ENCODE measurements around the gene MRM2. TPM values are rescaled to one million over a fixed set of nuclear protein-coding genes. Genes with fewer than 3 reads are reported as not detected.

Gene MRM2
- total RNA-seq, 1 donor from 2014 or later, result 22.6 TPM

DNA sequence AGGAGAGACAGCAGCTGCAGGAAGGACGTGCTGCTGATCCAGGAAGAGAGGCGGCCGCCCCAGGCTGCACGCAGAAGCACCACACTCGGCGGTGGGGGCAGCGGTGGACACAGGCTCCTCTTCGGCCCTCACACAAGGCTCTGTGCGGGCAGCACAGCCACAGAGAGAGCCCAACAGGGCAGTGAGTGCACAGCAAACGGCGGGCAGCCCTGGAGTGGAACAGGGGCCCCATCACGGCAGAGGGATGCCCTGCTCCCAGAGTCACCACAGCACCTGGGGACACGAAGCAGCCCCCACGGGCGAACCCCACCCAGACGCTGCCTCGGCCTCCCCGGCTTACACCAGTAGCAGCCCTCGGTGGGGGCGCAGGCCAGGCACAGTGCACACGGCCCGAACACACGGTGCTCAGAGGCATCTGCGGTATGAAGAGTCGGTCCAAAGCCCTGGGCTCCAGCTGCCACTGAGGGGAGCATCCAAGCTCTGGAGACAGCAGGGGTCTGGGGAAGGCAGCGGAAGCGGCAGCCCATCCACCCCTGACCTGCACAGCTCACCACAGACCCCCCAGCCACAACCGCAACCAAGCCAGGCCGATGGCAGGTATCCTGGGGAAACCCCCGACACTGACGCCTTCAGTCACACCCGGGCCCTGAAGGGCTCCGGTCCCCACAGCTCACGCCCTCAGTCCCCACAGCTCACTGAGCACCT, 16.8 kb upstream of the MRM2 start:
- Histone ChIP-seq H3K9me3 (ENCODE audit: insufficient read depth, low read depth, low read length) (no peaks in the 10 kb centered on the region), H3K9ac (ENCODE audit: low read length) (no peak overlapping the region), H3K4me3 (ENCODE audit: insufficient read depth, low read depth, low read length) (no peak overlapping the region), H3K79me2 (ENCODE audit: insufficient read depth, low read length) (no peaks in the 10 kb centered on the region), H2AFZ (ENCODE audit: low read depth, low read length) (no peak overlapping the region), H3K36me3 (ENCODE audit: insufficient read depth, low read length) (peaks cover 2% of the 10 kb centered on the region), H3K4me2 (ENCODE audit: low read length) (no peak overlapping the region), H3K27me3 (ENCODE audit: insufficient read depth, low read length) (no peaks in the 10 kb centered on the region), H3K27ac (ENCODE audit: low read depth, low read length) (no peak overlapping the region), H3K4me1 (ENCODE audit: insufficient read depth, low read length) (peaks cover 14% of the 10 kb centered on the region), H4K20me1 (ENCODE audit: insufficient read depth, low read length) (peaks cover 34% of the 10 kb centered on the region)
- Mint-ChIP-seq H3K9me3 (ENCODE audit: unreplicated experiment) (no peaks in the 10 kb centered on the region), H3K27me3 (ENCODE audit: low read depth, unreplicated experiment) (peaks cover 7% of the 10 kb centered on the region), H3K36me3 (ENCODE audit: low read depth, unreplicated experiment) (peaks cover 16% of the 10 kb centered on the region), H3K4me1 (ENCODE audit: low read depth, unreplicated experiment) (peaks cover 3% of the 10 kb centered on the region), H3K27ac (ENCODE audit: unreplicated experiment) (no peak overlapping the region), H3K4me3 (ENCODE audit: unreplicated experiment) (no peak overlapping the region)
- FAIRE-seq (no peak), DNase-seq (ENCODE audit: low read depth) (no peak)
- TF ChIP-seq CTCF (IDR thresholded peaks at IDR 0.05; ENCODE audit: insufficient read depth, low read depth, low read length), result no peak
- no peak for TF ChIP-seq EZH2 (IDR thresholded peaks at IDR 0.05; ENCODE audit: insufficient read depth, low read length)

DNA sequence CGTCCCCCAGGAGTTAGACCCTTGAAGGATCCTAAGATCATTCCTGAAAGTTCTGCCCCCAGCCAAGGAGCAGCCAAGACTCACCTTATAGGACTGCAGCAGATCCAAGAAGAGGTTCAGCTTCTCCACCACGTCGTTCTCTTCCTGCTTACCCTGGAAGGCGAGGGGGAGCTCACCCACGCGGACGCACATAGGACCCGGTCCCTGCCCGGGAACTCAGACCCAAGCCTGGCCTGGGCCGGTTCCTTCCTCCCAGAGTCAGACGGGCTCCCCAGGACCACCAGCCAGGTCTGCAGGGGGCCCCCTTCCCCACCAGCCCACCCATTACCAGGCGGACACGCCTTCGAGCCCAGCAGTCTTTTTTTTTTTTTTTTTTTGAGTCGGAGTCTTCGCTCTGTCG, 15.6 kb upstream of the MRM2 start:
- H3K27ac Mint-ChIP-seq (ENCODE audit: unreplicated experiment), result no peak overlapping the region
- no peak for FAIRE-seq

More for the DNA sequence above, 15.6 kb upstream of the MRM2 start:
- H3K36me3 Mint-ChIP-seq (ENCODE audit: low read depth, unreplicated experiment), result peaks cover 16% of the 10 kb centered on the region
- no peak for TF ChIP-seq CTCF (IDR thresholded peaks at IDR 0.05; ENCODE audit: insufficient read depth, low read depth, low read length)
- no peak for TF ChIP-seq EZH2 (IDR thresholded peaks at IDR 0.05; ENCODE audit: insufficient read depth, low read length)
- no peak overlapping the region for H3K9ac ChIP-seq (ENCODE audit: low read length)
- no peaks in the 10 kb centered on the region for H3K36me3 ChIP-seq (ENCODE audit: insufficient read depth, low read length)
- H3K27me3 ChIP-seq (ENCODE audit: insufficient read depth, low read length), result no peaks in the 10 kb centered on the region
- H3K79me2 ChIP-seq (ENCODE audit: insufficient read depth, low read length), result no peaks in the 10 kb centered on the region
- H3K9me3 ChIP-seq (ENCODE audit: insufficient read depth, low read depth, low read length), result no peaks in the 10 kb centered on the region
- H2AFZ ChIP-seq (ENCODE audit: low read depth, low read length), result no peak overlapping the region
- H3K9me3 Mint-ChIP-seq (ENCODE audit: unreplicated experiment), result no peaks in the 10 kb centered on the region
- DNase-seq (ENCODE audit: low read depth), result no peak
- H4K20me1 ChIP-seq (ENCODE audit: insufficient read depth, low read length), result peaks cover 34% of the 10 kb centered on the region
- H3K27ac ChIP-seq (ENCODE audit: low read depth, low read length), result no peak overlapping the region
- H3K4me2 ChIP-seq (ENCODE audit: low read length), result no peak overlapping the region
- peaks cover 14% of the 10 kb centered on the region for H3K4me1 ChIP-seq (ENCODE audit: insufficient read depth, low read length)
- no peak overlapping the region for H3K4me3 Mint-ChIP-seq (ENCODE audit: unreplicated experiment)
- peaks cover 7% of the 10 kb centered on the region for H3K27me3 Mint-ChIP-seq (ENCODE audit: low read depth, unreplicated experiment)
- H3K4me1 Mint-ChIP-seq (ENCODE audit: low read depth, unreplicated experiment), result peaks cover 3% of the 10 kb centered on the region
- no peak overlapping the region for H3K4me3 ChIP-seq (ENCODE audit: insufficient read depth, low read depth, low read length)
